HG02678 (cell line): ENCODE measurements around the gene PSKH1.

Source experiments
- ATAC-seq: cut with Tn5 transposase; IDR thresholded peaks from one replicate; pipeline ENCODE4 v1.9.1; 2021; ENCODE audit warnings: mild to moderate bottlenecking, moderate library complexity; ENCODE audit not compliant: unreplicated experiment

The PSKH1 gene

GRCh38 chr16:67977005-67977404, 84.0 kb downstream of the PSKH1 start:
- no peak for ATAC-seq

- ATAC-seq: no peak
These were observed 84.6 kb downstream of the PSKH1 start for GRCh38 chr16:67977469-67978227.
